Body of pancreas (tissue), 4 donors: ENCODE results near the gene PSD2.

Experiments
- POLR2A ChIP-seq, 3 donors: fragments of 450-650 bp; IDR thresholded peaks; one replicate each; pipeline ENCODE4 v1.6.1; 2016; ENCODE audit warnings: antibody characterized with exemption in 3 of 3, mild to moderate bottlenecking in 2 of 3
- TF ChIP-seq, protein P1 (sequence below), 7 experiments: fragments of 450-650 bp in 4 of 7; fragments of 200-600 bp in 3 of 7; sonication (generic) in 3 of 7; IDR thresholded peaks; one replicate each; pipeline ENCODE4 v1.5.1; 2016 to 2019; ENCODE audit warnings: antibody characterized with exemption in 7 of 7

DNA sequence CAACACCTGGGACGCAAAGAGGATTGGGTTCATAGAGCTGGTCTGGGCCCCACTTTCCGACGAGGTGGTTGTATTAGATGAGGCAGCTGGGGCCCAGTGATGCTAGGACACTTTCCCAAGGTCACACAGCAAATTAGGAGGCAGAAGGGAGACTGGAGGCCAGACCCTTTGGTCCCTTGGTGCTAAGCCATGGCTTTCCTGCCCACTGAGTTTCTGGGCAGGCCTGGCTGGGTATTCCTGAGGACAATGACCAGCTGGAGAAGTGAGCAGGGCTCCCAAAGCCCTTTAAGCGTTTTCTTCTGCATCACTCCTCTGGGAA is 66.2 kb downstream of the PSD2 start:
- TF ChIP-seq, protein P1, sequence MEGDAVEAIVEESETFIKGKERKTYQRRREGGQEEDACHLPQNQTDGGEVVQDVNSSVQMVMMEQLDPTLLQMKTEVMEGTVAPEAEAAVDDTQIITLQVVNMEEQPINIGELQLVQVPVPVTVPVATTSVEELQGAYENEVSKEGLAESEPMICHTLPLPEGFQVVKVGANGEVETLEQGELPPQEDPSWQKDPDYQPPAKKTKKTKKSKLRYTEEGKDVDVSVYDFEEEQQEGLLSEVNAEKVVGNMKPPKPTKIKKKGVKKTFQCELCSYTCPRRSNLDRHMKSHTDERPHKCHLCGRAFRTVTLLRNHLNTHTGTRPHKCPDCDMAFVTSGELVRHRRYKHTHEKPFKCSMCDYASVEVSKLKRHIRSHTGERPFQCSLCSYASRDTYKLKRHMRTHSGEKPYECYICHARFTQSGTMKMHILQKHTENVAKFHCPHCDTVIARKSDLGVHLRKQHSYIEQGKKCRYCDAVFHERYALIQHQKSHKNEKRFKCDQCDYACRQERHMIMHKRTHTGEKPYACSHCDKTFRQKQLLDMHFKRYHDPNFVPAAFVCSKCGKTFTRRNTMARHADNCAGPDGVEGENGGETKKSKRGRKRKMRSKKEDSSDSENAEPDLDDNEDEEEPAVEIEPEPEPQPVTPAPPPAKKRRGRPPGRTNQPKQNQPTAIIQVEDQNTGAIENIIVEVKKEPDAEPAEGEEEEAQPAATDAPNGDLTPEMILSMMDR (IDR thresholded peaks at IDR 0.05), result no peak
- TF ChIP-seq POLR2A (IDR thresholded peaks at IDR 0.05), result no peak
